RWPE2 (cell line): Measurements from ENCODE around the gene RAP2C.

Experiments used
- ATAC-seq: fragments of 200-7000 bp; cut with Tn5 transposase; 3 replicates; pipeline ENCODE4 v1.9.1; 2021; ENCODE audit warnings: low read depth
- DNase-seq: peaks from one replicate; pipeline ENCODE4 v3.0.0-alpha.2; 2020; ENCODE audit warnings: low spot score
- H3K27ac ChIP-seq: fragments of 450-650 bp; 2 replicates; pipeline ENCODE4 v1.5.1; 2017; ENCODE audit warnings: mild to moderate bottlenecking; ENCODE audit not compliant: poor library complexity, severe bottlenecking
- H3K27me3 ChIP-seq: fragments of 250-450 bp; sonication (Bioruptor Pico); 2 replicates; pipeline ENCODE4 v1.5.1; 2021; ENCODE audit warnings: mild to moderate bottlenecking, moderate library complexity; ENCODE audit not compliant: insufficient read depth, poor library complexity, severe bottlenecking
- H3K36me3 ChIP-seq: fragments of 250-450 bp; sonication (Bioruptor Pico); 2 replicates; pipeline ENCODE4 v1.5.1; 2020; ENCODE audit warnings: low read depth, mild to moderate bottlenecking, moderate library complexity
- H3K4me1 ChIP-seq: fragments of 250-450 bp; sonication (Bioruptor Pico); 2 replicates; pipeline ENCODE4 v1.5.1; 2021; ENCODE audit warnings: mild to moderate bottlenecking, moderate library complexity; ENCODE audit not compliant: insufficient read depth, poor library complexity, severe bottlenecking
- H3K4me3 ChIP-seq: fragments of 250-450 bp; sonication (Bioruptor Pico); 2 replicates; pipeline ENCODE4 v1.5.1; 2021; ENCODE audit warnings: mild to moderate bottlenecking, moderate library complexity; ENCODE audit not compliant: severe bottlenecking
- H3K9me3 ChIP-seq: fragments of 250-450 bp; sonication (Bioruptor Pico); 2 replicates; pipeline ENCODE4 v1.5.1; 2021; ENCODE audit warnings: mild to moderate bottlenecking, moderate library complexity; ENCODE audit not compliant: severe bottlenecking
- TF ChIP-seq, protein P1 (sequence below): fragments of 450-650 bp; IDR thresholded peaks from one replicate; pipeline ENCODE4 v1.5.1; 2017; ENCODE audit warnings: mild to moderate bottlenecking, moderate library complexity; ENCODE audit not compliant: poor library complexity, severe bottlenecking

Gene RAP2C

GRCh38 chrX:132257116-132257515, 37.9 kb upstream of the RAP2C start:
- no peaks in the 10 kb centered on the region for H3K27me3 ChIP-seq
- H3K4me3 ChIP-seq = no peak overlapping the region
- ATAC-seq = no peak
- TF ChIP-seq, protein P1, sequence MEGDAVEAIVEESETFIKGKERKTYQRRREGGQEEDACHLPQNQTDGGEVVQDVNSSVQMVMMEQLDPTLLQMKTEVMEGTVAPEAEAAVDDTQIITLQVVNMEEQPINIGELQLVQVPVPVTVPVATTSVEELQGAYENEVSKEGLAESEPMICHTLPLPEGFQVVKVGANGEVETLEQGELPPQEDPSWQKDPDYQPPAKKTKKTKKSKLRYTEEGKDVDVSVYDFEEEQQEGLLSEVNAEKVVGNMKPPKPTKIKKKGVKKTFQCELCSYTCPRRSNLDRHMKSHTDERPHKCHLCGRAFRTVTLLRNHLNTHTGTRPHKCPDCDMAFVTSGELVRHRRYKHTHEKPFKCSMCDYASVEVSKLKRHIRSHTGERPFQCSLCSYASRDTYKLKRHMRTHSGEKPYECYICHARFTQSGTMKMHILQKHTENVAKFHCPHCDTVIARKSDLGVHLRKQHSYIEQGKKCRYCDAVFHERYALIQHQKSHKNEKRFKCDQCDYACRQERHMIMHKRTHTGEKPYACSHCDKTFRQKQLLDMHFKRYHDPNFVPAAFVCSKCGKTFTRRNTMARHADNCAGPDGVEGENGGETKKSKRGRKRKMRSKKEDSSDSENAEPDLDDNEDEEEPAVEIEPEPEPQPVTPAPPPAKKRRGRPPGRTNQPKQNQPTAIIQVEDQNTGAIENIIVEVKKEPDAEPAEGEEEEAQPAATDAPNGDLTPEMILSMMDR = no peak
- no peaks in the 10 kb centered on the region for H3K4me1 ChIP-seq
- H3K9me3 ChIP-seq = no peaks in the 10 kb centered on the region
- DNase-seq = no peak
- no peaks in the 10 kb centered on the region for H3K36me3 ChIP-seq
- H3K27ac ChIP-seq = no peak overlapping the region

GRCh38 chrX:132236121-132236520, 16.9 kb upstream of the RAP2C start:
- Histone ChIP-seq H3K4me1 (peaks cover 5% of the 10 kb centered on the region), H3K36me3 (no peaks in the 10 kb centered on the region), H3K27ac (no peak overlapping the region), H3K27me3 (no peaks in the 10 kb centered on the region), H3K4me3 (no peak overlapping the region), H3K9me3 (no peaks in the 10 kb centered on the region)
- TF ChIP-seq, protein P1 = no peak
- no peak for ATAC-seq
- DNase-seq = no peak

- H3K36me3 ChIP-seq = no peaks in the 10 kb centered on the region
- H3K27ac ChIP-seq = no peak overlapping the region
- no peak overlapping the region for H3K4me3 ChIP-seq
- DNase-seq = no peak
- no peaks in the 10 kb centered on the region for H3K27me3 ChIP-seq
- no peak for ATAC-seq
- peaks cover 5% of the 10 kb centered on the region for H3K4me1 ChIP-seq
- H3K9me3 ChIP-seq = no peaks in the 10 kb centered on the region
- TF ChIP-seq, protein P1 = no peak
Measured at GRCh38 chrX:132235488-132235887, 16.2 kb upstream of the RAP2C start.

DNA sequence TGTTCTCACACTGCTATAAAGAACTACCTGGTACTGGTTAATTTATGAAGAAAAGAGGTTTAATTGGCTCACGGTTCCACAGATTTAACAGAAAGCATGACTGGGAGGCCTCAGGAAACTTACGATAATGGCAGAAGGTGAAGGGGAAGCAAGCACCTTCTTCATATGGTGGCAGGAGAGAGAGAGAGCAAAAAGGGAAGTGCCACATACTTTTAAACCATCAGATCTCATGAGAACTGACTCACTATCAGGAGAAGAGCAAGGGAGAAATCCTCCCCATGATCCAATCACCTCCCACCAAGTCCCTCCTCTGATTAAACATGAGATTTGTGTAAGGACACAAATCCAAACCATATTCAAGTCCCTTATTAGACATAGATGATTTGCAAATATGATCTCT, 12.3 kb upstream of the RAP2C start:
- no peaks in the 10 kb centered on the region for H3K4me1 ChIP-seq
- H3K27me3 ChIP-seq = no peaks in the 10 kb centered on the region
- ATAC-seq = no peak
- no peaks in the 10 kb centered on the region for H3K36me3 ChIP-seq
- no peak overlapping the region for H3K4me3 ChIP-seq
- no peak for DNase-seq
- H3K27ac ChIP-seq = no peak overlapping the region
- no peaks in the 10 kb centered on the region for H3K9me3 ChIP-seq
- TF ChIP-seq, protein P1 = no peak

DNA sequence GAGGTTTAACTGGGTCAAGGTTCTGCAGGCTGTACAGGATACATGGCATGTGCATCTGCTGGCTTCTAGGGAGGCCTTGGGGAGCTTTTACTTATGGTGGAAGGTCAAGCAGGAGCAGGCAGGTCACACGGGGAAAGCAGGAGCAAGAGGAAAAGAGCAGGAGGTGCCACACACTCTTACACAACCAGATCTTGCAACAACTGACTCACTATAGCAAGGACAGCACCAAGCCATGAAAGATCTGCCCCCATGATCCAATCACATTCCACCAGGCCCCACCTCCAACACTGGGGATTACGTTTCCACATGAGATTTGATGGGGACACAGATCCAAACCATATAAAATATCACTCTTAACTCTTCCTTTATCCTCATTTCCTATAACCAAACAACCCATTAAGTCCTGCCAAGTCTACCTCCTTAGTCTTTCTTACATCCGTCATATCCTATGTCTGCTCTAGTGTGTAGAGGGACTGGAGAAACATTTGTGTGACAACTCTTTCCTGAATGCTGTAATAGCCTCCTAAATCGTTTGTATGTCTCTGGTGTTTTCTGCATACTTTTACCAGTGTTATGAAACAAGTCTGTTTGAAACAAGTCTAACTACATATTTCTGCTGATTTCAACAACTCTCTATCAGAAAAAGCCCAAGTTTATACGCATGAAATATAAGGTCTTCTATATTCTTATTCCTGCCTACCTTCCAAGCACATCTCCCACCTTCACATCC, 8.3 kb upstream of the RAP2C start:
- H3K27me3 ChIP-seq = no peaks in the 10 kb centered on the region

More for the DNA sequence above, 8.3 kb upstream of the RAP2C start:
- Histone ChIP-seq H3K4me1 (no peaks in the 10 kb centered on the region), H3K27ac (no peak overlapping the region), H3K4me3 (no peak overlapping the region), H3K9me3 (no peaks in the 10 kb centered on the region), H3K36me3 (no peaks in the 10 kb centered on the region)
- TF ChIP-seq, protein P1 = no peak
- ATAC-seq (no peak), DNase-seq (no peak)
